TTC549 (cell line): Measurements from ENCODE around the gene TTC17.
"Not testable (repeated sequence)": the region's sequence is repeated elsewhere in the genome, so short reads cannot be mapped to it uniquely, and the experiment has no call there.

Experiments used
- FAIRE-seq: peaks from 2 replicates; lab custom pipeline; 2012; peaks lifted over from hg19 to GRCh38; lab: Jason Lieb, UNC

TTC17 gene

GRCh38 chr11:43467958-43468357, 109.2 kb downstream of the TTC17 start:
- no peak for FAIRE-seq

DNA sequence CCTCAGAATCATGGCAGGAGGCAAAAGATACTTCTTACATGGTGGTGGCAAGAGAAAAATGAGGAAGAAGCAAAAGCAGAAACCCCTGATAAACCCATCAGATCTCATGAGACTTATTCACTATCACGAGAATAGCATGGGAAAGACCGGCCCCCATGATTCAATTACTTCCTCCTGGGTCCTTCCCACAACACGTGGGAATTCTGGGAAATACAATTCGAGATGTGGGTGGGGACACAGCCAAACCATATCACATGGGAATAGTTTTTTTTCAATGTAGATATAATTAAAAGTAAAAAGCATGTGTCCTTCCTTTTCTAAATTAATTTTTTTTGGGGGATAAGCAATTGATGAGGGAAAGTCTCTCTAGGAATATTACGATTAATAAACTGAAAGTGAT, 118.8 kb downstream of the TTC17 start:
- not testable (repeated sequence) for FAIRE-seq

GRCh38 chr11:43486141-43486540, 127.4 kb downstream of the TTC17 start:
- FAIRE-seq = no peak

- FAIRE-seq = no peak
These were observed 131.2 kb downstream of the TTC17 start for GRCh38 chr11:43489869-43490465.

- FAIRE-seq = no peak
These were observed 134.0 kb downstream of the TTC17 start for GRCh38 chr11:43492701-43493100.

DNA sequence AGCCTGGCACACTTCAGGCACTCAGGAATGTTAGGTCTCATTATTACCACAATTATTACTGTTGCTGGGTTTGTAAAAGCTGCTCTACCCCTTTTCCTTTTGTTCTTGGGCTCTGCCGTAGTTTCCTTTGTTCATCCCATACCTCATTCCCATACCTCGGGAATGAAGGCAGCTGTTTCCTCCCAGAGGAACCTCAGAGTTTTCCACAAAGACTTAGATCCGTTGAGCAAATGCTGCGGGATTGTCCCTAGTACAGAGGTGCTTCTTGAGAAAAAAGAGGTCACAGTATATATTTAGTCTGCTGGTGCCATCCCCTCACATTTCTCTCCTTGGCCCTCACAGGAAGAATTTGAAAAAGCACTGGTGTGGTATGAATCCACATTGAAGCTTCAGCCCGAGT, 134.7 kb downstream of the TTC17 start:
- no peak for FAIRE-seq

DNA sequence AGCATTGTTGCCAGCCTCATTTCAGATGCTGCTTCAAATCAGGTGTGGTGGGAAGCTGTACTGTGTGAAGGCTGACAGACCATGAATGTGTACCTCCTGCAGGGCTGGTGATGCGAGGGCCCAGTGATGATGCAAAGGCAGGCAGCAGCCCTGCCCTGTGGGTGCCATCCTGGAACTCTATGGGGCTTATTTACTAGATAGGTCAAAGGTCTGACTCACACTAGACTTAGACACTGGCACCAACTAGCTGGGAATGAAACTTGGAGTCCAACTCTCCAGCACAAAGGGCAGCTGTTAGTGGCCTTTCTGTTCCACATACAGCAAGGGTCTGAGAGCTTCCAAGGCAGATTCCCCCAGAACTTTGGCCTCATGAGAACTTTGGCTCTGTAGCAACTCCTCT, 138.4 kb downstream of the TTC17 start:
- FAIRE-seq = no peak

- no peak for FAIRE-seq
These were observed 139.8 kb downstream of the TTC17 start for GRCh38 chr11:43498561-43498960.

- FAIRE-seq = no peak
These were observed 144.7 kb downstream of the TTC17 start for GRCh38 chr11:43503417-43503816.

DNA sequence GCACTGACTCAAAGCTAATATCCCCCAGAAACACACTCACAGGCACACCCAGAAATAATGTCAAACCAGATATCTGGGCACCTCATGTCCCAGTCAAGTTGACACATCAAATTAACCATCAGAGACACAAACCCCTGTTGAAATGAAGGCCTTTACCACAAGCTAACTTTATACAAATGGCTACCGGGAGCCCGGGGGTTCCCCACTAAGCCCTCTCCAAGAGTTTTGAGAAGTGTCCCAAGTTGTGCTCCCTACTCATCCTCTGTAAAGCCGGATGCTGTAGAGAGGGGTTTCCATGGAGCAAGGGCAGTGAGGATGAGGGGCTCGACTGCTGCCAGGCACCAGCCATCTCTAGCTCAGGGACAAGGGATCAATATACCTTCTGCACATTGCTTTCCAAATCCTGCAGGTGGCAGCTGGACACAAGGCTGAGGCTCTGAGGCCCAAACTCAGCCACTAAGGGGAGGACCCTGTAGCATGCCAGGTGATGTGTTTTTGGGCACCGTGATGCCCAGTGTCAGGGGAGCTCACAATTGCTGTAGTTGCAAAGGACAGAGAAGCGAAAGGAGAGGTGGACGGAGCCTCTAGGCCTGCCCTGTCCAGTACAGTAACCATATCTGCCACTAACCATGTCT, 145.7 kb downstream of the TTC17 start:
- FAIRE-seq = no peak

GRCh38 chr11:43505171-43505570, 146.5 kb downstream of the TTC17 start:
- FAIRE-seq = no peak

GRCh38 chr11:43507171-43507570, 148.5 kb downstream of the TTC17 start:
- no peak for FAIRE-seq

- no peak for FAIRE-seq
These were observed 149.8 kb downstream of the TTC17 start for GRCh38 chr11:43508511-43508918.

GRCh38 chr11:43511959-43512358, 153.2 kb downstream of the TTC17 start:
- FAIRE-seq = no peak

DNA sequence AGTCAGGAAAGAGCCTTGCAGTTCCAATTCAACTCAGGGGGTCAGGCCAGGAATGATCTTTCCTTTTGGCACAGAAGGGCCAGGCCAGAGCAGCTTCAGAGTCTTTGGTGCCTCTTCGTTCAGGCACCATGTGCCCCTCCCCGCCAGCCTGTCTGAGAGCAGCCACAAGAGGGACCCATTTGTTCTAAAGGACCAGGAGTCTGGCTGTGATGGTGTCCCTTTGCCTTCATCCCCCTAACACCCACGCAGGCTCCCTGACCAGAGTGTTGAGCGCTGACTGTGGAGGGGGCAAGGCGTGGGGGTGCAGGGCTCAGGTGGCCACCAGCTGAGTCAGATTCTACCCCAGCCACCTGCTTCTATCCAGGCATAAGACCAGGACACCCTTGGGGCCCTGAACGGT, 156.4 kb downstream of the TTC17 start:
- FAIRE-seq = no peak

DNA sequence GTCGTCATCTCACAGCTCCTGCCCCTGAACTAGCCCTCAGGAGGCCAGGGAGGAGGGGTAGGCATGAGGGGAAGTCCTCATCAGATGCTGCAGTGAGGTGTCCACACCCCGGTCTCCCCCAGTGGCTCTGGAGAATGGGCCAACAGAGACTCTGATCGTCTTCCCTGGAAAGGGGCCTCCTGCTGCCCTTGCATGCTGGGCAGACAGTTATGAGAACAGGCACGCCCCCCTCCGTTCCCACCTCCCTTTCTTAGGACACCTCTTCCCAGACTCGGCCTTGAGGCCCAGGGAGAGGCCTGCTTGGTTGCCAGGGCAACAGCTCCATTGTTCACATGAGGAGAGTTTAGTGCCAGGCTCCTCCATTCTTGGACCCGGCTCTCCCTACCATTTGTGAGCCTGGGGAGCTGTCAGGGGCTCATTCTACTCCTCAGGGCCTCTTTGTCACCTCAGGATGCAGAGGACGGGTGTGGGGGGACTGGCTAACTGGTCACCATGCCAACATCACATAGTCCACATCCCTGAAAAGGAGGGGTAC, 157.7 kb downstream of the TTC17 start:
- no peak for FAIRE-seq

- FAIRE-seq = no peak
These were observed 158.8 kb downstream of the TTC17 start for GRCh38 chr11:43517518-43517917.

DNA sequence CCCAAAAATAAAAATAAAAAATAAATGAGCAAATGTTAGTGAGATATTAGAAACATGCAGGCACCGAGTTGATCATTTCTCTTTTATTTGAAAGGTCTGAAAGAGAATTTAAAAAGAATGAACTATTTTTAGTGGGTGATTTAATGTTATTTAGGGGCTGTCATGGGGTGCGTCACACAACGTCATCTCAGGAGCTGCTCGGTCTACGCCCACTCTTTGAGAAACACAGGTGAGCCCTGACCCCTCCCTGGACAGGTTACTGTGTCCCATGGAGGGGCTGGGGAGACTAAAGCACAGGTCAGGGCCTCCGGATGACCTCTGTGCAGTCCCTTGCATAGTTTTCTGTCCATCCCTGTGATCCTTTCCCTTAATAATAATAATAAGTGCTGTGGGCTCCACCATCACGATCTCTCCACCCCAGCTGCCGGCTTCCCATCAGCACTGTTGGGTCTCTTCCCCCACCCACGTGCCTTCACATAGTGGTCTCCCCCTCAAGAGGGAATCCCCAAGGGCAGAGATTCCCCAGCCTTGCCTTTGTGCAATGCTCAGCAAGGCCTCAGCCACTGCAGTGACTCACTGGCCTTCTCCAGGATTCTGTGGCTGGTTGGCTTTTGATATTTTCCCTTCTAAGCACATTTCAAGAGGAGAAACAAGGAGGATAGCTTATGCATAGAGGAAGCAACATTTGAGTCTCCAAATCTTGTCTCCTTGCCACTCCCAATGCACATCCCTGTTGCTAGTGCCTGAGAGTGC, 159.9 kb downstream of the TTC17 start:
- no peak for FAIRE-seq

GRCh38 chr11:43521471-43521870, 162.8 kb downstream of the TTC17 start:
- FAIRE-seq = no peak

GRCh38 chr11:43523632-43524031, 164.9 kb downstream of the TTC17 start:
- FAIRE-seq = no peak

DNA sequence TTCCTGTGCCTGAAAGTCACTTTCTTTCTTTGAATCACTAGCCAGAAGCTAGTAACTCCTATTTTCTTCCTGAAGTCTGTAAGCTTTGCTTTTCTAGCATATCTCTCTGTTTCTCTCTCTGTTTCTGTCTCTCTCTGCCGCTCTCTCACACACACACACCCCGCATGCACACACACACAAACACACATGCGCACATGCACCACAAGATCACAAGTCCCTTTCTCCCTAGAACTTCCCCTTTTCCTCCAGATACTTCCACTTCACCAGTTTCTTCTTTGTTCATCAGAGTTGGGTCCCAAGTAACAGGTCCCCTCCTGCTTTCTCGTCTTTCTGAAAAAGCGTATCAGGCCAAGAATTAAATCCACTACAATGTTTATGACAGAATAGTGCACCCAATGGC, 173.3 kb downstream of the TTC17 start:
- FAIRE-seq = no peak

- FAIRE-seq = no peak
These were observed 179.3 kb downstream of the TTC17 start for GRCh38 chr11:43537833-43538615.

DNA sequence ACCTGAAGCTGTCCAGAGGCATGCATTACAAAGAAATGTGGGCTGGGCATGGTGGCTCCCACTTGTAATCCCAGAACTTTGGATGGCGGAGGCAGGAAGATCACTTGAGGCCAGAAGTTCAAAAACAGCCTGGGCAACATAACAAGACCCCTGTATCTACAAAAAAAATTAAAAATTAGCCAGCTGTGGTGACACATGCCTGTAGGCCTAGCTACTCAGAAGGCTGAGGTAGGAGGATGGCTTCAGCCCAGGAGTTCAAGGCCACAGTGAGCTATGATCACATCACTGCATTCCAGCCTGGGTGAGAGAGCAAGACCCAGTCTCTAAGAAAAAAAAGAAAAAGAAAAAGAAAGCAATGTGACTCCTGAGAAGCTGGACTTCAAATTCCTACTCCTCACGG, 183.3 kb downstream of the TTC17 start:
- no peak for FAIRE-seq
